ENCODE data around the gene TNIP1. TPM values are rescaled to one million over a fixed set of nuclear protein-coding genes. Genes with fewer than 3 reads are reported as not detected.

The TNIP1 gene
- total and polyA plus RNA-seq, 8 donors, result 45.1 to 136 (median 104) TPM

DNA sequence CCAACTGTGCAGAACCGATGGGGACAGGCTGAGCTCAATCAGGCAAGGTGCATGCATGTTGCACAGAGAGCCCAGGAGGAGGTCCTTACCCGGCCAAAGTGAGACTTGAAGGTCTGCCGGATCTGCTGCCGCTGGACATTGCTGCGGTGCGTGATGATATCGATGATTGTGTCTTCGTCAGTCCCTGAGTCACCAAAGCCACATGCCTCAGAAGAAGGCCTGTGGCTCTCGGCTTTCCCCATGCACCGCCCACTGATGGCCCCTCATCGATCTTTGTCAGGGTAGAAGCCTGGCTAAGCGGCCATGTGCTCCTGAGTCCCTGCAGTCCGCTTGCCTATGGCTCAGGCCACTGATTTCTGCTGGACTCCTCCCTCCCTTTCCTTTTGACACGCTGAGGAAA lies 42.0 kb upstream of the TNIP1 start:
- Histone ChIP-seq H3K36me3 (peaks cover 49 to 94% (median 89%) of the 10 kb centered on the region in 4 donors), H3K4me3 (no peak overlapping the region), H3K27ac (peak overlapping the region in 3 of 5 donors; percentile 26 to 67 (median 40)), H3K4me1 (peaks cover 10 to 67% (median 37%) of the 10 kb centered on the region in 4 donors), H3K27me3 (no peaks in the 10 kb centered on the region), H3K9me3 (no peaks in the 10 kb centered on the region)
- 89 to 96% (median 94%) methylated on average over 11 to 14 of the region's 14 CpGs for WGBS, 5 donors
- DNase-seq, result no peak
- no peak for TF ChIP-seq CTCF (IDR thresholded peaks at IDR 0.05)
- TF ChIP-seq POLR2A (IDR thresholded peaks at IDR 0.05), result no peak
- no peak for TF ChIP-seq POLR2AphosphoS5 (IDR thresholded peaks at IDR 0.05)
- no peak for TF ChIP-seq EP300 (IDR thresholded peaks at IDR 0.05)
- intact Hi-C loops (cut with DNase I; ENCODE audit: low total_unique reads), result no loop called here

DNA sequence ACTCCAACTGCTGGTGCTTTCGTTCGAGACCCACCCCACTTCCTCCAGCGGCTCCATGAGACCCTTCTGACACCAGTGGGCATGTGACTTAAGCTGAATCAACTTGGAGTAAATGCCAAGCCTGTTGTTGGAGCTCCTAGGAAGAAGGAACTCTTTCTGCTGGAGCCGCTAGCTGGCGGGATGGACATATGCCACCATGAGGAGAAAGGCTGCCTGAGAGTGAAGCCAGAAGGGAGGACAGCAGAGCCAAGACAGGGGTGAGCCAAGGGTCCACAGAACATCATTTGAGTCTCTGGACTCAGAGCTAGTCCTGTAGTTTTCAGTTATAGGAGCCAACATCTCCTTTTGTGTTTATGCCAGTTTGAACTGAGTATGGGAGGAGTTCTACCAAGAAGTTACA lies 40.8 kb upstream of the TNIP1 start:
- Histone ChIP-seq H3K9me3 (no peaks in the 10 kb centered on the region), H3K36me3 (peaks cover 41 to 94% (median 90%) of the 10 kb centered on the region in 4 donors), H3K27ac (peak overlapping the region in 1 of 5 donors; percentile 58), H3K4me3 (no peak overlapping the region), H3K4me1 (peaks cover 10 to 63% (median 35%) of the 10 kb centered on the region in 4 donors), H3K27me3 (no peaks in the 10 kb centered on the region)
- intact Hi-C loops (cut with DNase I; ENCODE audit: low total_unique reads), result no loop called here
- TF ChIP-seq EP300 (IDR thresholded peaks at IDR 0.05) (no peak), POLR2A (IDR thresholded peaks at IDR 0.05) (no peak), CTCF (IDR thresholded peaks at IDR 0.05) (no peak), POLR2AphosphoS5 (IDR thresholded peaks at IDR 0.05) (no peak)
- 75 to 95% (median 87%) methylated on average over 5 of the region's 5 CpGs for WGBS, 5 donors
- DNase-seq, result no peak

DNA sequence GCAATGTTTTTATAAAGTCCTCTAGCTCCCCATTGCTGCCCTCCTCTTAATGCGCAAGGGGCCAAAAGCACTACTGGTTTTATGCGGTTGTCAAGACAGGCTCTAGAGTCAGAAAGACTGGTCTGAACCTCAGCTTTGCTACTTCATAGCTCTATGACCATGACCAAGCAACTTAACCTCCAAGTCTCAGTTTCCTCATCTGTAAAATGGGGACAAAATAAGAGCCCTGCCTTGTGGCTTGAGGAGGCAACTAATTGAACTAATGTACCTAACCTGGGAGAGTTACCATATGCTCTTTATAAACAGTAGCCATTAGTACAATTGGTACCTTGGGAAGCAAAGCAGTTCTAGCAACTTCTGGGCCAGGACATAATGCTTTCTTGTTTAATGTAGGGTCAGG lies 40.3 kb upstream of the TNIP1 start:
- peaks cover 44 to 97% (median 94%) of the 10 kb centered on the region in 4 donors for H3K36me3 ChIP-seq
- no peaks in the 10 kb centered on the region for H3K9me3 ChIP-seq
- DNase-seq, result no peak
- H3K4me1 ChIP-seq, result peaks cover 10 to 57% (median 31%) of the 10 kb centered on the region in 4 donors
- no peaks in the 10 kb centered on the region for H3K27me3 ChIP-seq
- H3K4me3 ChIP-seq, result no peak overlapping the region
- intact Hi-C loops (cut with DNase I; ENCODE audit: low total_unique reads), result no loop called here
- no peak for TF ChIP-seq POLR2AphosphoS5 (IDR thresholded peaks at IDR 0.05)
- H3K27ac ChIP-seq, result peak overlapping the region in 1 of 5 donors; percentile 58
- 87 to 99% (median 92%) methylated on average over 2 of the region's 2 CpGs for WGBS, 5 donors

DNA sequence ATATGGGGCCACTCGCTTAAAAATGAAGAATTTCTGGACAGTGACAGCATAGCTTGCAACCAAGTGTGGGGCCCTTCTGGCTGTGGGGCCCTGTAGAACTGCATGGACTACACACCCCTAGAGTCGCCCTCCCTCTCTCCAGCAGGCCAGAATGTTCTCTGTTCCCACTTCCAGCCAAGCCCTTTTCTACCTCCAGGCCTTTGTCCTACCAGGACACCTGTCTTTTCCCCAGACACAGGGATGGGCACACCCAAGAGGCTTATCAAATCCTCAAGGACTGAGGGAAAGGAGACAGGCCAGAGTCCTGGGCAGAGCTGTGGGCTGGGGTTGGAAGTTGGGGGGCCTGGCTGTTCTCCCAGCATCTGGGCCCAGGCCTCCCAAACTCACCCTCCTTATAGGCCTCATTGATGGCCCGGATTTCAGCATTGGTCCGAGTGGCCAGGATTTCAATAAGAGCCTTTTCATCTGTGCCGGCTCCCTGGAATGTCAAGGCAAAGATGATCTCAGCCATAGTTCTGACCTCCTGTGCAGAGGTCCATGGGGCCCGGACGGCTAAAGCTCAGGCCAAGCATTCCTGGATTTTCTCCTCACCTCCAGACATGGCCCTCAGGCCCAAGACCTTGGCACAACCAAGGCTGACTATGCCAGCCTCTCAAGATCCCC lies 38.2 kb upstream of the TNIP1 start:
- Histone ChIP-seq H3K36me3 (peaks cover 44 to 81% (median 80%) of the 10 kb centered on the region in 4 donors), H3K4me3 (no peak overlapping the region), H3K4me1 (peaks cover 7 to 54% (median 26%) of the 10 kb centered on the region in 4 donors), H3K27me3 (no peaks in the 10 kb centered on the region), H3K9me3 (no peaks in the 10 kb centered on the region), H3K27ac (peak overlapping the region in 1 of 5 donors; percentile 58)
- 78 to 92% (median 79%) methylated on average over 6 to 7 of the region's 7 CpGs for WGBS, 5 donors
- intact Hi-C loops (cut with DNase I; ENCODE audit: low total_unique reads), result loop anchor here (5.0 kb wide), 1 partner anchor 67 kb away; no protein-coding TSS in a partner anchor
- no peak for DNase-seq
- TF ChIP-seq POLR2A (IDR thresholded peaks at IDR 0.05) (no peak), EP300 (IDR thresholded peaks at IDR 0.05) (no peak), POLR2AphosphoS5 (IDR thresholded peaks at IDR 0.05) (no peak), CTCF (IDR thresholded peaks at IDR 0.05) (no peak)

Data from stomach (tissue), 9 donors.